Vagina (tissue), 2 donors: Measurements from ENCODE around the gene REEP1.

Experiments used
- POLR2AphosphoS5 ChIP-seq, 2 donors: sonication (generic); formaldehyde crosslinking; IDR thresholded peaks; one replicate each; pipeline ENCODE4 v1.9.0; 2017; ENCODE audit warnings: antibody characterized with exemption in 2 of 2, mild to moderate bottlenecking in 2 of 2, low read depth in 1 of 2; ENCODE audit not compliant: insufficient read depth in 1 of 2
- TF ChIP-seq, protein P1 (sequence below), 3 experiments: fragments of 450-650 bp in 2 of 3; fragments of 200-600 bp in 1 of 3; sonication (generic) in 1 of 3; IDR thresholded peaks; one replicate each; pipeline ENCODE4 v1.5.1; 2017 to 2019; ENCODE audit warnings: antibody characterized with exemption in 3 of 3, mild to moderate bottlenecking in 2 of 3, moderate library complexity in 2 of 3

- TF ChIP-seq, protein P1, sequence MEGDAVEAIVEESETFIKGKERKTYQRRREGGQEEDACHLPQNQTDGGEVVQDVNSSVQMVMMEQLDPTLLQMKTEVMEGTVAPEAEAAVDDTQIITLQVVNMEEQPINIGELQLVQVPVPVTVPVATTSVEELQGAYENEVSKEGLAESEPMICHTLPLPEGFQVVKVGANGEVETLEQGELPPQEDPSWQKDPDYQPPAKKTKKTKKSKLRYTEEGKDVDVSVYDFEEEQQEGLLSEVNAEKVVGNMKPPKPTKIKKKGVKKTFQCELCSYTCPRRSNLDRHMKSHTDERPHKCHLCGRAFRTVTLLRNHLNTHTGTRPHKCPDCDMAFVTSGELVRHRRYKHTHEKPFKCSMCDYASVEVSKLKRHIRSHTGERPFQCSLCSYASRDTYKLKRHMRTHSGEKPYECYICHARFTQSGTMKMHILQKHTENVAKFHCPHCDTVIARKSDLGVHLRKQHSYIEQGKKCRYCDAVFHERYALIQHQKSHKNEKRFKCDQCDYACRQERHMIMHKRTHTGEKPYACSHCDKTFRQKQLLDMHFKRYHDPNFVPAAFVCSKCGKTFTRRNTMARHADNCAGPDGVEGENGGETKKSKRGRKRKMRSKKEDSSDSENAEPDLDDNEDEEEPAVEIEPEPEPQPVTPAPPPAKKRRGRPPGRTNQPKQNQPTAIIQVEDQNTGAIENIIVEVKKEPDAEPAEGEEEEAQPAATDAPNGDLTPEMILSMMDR (IDR thresholded peaks at IDR 0.05): no peak
- no peak for TF ChIP-seq POLR2AphosphoS5 (IDR thresholded peaks at IDR 0.05; ENCODE audit: insufficient read depth in 1 of 2, low read depth in 1 of 2)
Observed at GRCh38 chr2:86211033-86211795, 126.2 kb downstream of the REEP1 start.
